Smooth muscle cell of the brain vasculature (primary cell): ENCODE measurements around the gene KRTAP5-5.

Experiments used
- DNase-seq: peaks from one replicate; pipeline ENCODE4 v3.0.0-alpha.2; 2012; ENCODE audit warnings: low read depth, low spot score

The KRTAP5-5 gene

GRCh38 chr11:1676229-1676740 is 46.7 kb downstream of the KRTAP5-5 start:
- DNase-seq, result no peak

- no peak for DNase-seq
Measured at GRCh38 chr11:1679881-1680280, 50.3 kb downstream of the KRTAP5-5 start.
